Fibroblast of skin of scalp (primary cell): ENCODE measurements around the gene PGA5.
"Not testable (repeated sequence)": the region's sequence is repeated elsewhere in the genome, so short reads cannot be mapped to it uniquely, and the experiment has no call there.

ENCODE experiments used
- DNase-seq: peaks from one replicate; pipeline ENCODE4 v3.0.0-alpha.2; 2013

Gene PGA5

GRCh38 chr11:61226457-61227137, 14.4 kb upstream of the PGA5 start:
- not testable (repeated sequence) for DNase-seq

- not testable (repeated sequence) for DNase-seq
Observed at GRCh38 chr11:61229458-61229857, 11.5 kb upstream of the PGA5 start.

- not testable (repeated sequence) for DNase-seq
Observed at GRCh38 chr11:61231033-61231432, 9.9 kb upstream of the PGA5 start.

- DNase-seq = not testable (repeated sequence)
Observed at GRCh38 chr11:61231585-61231984, 9.4 kb upstream of the PGA5 start.

GRCh38 chr11:61232548-61233145, 8.3 kb upstream of the PGA5 start:
- DNase-seq = not testable (repeated sequence)

GRCh38 chr11:61237130-61237529, 3.8 kb upstream of the PGA5 start:
- not testable (repeated sequence) for DNase-seq

- DNase-seq = not testable (repeated sequence)
Observed at GRCh38 chr11:61240288-61240687, 687 bp upstream of the PGA5 start.

GRCh38 chr11:61241526-61241925, 551 bp downstream of the PGA5 start:
- DNase-seq = not testable (repeated sequence)

- DNase-seq = not testable (repeated sequence)
Observed at GRCh38 chr11:61245284-61245964, 4.4 kb downstream of the PGA5 start.

GRCh38 chr11:61248071-61248470, 7.1 kb downstream of the PGA5 start:
- DNase-seq = not testable (repeated sequence)

- DNase-seq = not testable (repeated sequence)
Observed at GRCh38 chr11:61249201-61249600, 8.2 kb downstream of the PGA5 start.

GRCh38 chr11:61250796-61251765, 10.1 kb downstream of the PGA5 start:
- not testable (repeated sequence) for DNase-seq

- not testable (repeated sequence) for DNase-seq
Observed at GRCh38 chr11:61252332-61252731, 11.4 kb downstream of the PGA5 start.

GRCh38 chr11:61254403-61255025, 13.5 kb downstream of the PGA5 start:
- peak; percentile 57 for DNase-seq

- no peak for DNase-seq
Observed at GRCh38 chr11:61256710-61257482, 15.9 kb downstream of the PGA5 start.

GRCh38 chr11:61258546-61258945, 17.6 kb downstream of the PGA5 start:
- DNase-seq = no peak

- DNase-seq = no peak
Observed at GRCh38 chr11:61259363-61259762, 18.4 kb downstream of the PGA5 start.

- no peak for DNase-seq
Observed at GRCh38 chr11:61264371-61264770, 23.4 kb downstream of the PGA5 start.

GRCh38 chr11:61264795-61265194, 23.8 kb downstream of the PGA5 start:
- no peak for DNase-seq

GRCh38 chr11:61265357-61265756, 24.4 kb downstream of the PGA5 start:
- no peak for DNase-seq

- peak; percentile 20 for DNase-seq
Observed at GRCh38 chr11:61266602-61267001, 25.6 kb downstream of the PGA5 start.
